ENCODE data around the gene CAVIN4.

CAVIN4 gene, protein sequence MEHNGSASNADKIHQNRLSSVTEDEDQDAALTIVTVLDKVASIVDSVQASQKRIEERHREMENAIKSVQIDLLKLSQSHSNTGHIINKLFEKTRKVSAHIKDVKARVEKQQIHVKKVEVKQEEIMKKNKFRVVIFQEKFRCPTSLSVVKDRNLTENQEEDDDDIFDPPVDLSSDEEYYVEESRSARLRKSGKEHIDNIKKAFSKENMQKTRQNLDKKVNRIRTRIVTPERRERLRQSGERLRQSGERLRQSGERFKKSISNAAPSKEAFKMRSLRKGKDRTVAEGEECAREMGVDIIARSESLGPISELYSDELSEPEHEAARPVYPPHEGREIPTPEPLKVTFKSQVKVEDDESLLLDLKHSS

DNA sequence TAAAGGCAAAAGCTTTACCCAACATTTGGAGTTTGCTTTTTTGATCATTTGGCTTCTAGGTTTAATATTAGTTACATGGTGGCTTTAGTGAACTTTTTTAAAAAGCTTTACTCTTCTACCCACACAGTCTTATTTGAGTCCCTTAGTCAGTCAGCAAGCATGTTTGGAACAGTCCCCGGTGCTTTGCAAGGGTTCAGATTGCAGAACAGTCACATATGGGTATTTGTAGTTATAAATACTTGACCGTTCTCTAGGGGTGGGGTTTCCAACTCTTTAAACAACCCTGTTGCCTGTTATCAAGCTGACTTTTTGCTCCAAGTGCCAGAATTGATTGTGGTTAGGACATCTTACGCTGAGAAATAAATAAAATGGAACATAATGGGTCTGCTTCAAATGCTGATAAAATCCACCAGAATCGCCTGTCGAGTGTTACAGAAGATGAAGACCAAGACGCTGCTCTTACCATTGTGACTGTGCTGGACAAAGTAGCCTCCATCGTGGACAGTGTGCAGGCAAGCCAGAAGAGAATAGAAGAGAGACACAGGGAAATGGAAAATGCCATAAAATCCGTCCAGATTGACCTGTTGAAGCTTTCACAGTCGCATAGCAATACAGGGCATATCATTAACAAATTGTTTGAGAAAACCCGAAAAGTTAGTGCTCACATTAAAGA, at the start of gene CAVIN4:
Gene CAVIN4, plus strand, starts transcription at position 304 of the 673 bp plus-strand sequence. Its CDS starts 65 bp downstream, at position 369.
- no peak for DNase-seq

DNA sequence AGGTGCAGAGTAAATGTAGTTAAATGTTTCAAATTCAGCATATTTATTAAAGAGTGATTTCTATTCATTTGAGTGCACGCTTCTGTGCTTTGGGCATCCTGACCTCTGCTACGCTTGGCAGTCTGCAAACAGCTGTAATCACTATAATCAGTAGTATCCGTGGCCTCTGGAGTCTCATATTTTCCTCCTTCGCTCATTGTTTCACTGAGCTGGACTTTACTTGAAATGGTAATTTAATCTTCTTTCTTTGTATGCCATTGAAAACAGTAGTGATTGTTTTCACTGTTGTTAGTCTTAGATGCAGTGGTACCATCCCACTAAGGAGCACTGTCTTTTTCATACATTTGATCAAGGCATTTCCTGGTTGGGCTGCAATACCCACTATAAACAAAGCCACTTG, 43.5 kb upstream of the CAVIN4 start:
- no peak for DNase-seq

DNA sequence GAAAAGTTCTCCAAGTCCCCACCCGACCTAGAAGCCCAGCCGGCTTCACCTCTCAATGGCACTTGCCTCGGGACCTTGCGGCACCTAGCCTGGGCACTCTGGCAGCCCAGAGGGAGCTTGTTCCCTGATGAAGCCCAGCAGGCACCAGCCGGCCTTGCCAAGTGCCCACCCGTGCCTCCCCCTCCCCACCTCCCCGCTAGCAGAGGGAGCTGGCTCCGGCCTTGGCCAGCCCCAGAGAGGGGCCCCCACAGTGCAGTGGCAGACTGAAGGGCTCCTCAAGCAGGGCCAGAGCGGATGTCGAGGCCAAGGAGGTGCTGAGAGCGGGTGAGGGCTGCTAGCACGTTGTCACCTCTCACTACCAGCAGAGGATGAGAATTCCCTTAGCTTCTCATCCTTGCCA, 37.6 kb upstream of the CAVIN4 start:
- no peak for DNase-seq

DNA sequence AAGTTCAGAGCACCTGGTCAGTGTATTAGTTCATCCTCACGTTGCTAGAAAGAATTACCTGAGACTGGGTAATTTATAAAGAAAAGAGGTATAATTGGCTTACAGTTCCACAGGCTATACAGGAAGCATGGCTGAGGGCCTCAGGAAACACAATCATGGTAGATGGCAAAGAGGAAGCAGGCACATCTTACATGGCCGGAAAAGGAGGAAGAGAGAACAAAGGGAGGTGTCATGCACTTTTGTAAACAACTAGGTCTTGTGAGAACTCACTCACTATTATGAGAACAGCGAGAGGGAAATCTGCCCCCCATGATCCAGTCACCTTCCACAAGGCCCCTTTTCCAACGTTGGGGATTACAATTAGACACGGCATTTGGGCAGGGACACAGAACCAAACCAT, 28.8 kb upstream of the CAVIN4 start:
- no peak for DNase-seq

DNA sequence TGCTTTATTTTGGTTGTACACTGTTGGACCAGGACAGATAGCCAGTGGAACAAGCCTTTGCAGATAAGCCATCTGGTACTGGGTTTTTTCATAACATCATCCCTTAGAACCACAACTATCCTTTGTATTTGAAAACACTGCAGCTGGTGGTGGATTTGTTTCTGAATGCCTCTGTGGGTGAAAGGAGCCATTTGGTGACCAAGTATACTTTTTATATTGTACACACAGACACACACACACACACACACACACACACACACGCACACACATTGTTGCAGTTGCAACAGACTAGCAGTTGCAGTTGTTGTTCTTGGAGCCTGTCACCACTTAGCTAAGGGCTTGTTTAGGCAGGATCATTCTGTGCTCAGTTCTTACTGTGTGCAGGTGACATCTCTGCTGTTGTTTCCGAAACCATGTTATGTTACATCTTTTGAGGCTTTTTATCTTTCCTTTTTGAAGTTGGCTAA, 22.9 kb upstream of the CAVIN4 start:
- DNase-seq, result no peak

DNA sequence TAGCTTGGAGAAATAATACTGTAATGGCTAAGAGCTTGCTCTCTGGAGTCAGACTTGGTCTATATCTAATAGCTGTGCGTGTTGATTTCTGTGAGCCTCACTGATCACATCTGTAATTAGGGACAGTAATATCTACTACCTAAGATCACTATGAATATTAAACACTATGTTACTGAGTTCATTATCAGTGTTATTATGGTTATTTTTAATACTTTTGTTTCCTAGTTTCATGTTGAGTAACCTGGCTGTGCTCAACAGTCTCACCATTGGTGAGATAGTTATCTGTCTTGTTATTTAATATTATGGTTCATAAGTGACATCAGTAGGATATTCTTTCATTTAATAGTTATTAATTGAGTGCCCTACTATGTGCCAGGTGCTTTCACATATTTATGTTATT, 22.4 kb upstream of the CAVIN4 start:
- no peak for DNase-seq

DNA sequence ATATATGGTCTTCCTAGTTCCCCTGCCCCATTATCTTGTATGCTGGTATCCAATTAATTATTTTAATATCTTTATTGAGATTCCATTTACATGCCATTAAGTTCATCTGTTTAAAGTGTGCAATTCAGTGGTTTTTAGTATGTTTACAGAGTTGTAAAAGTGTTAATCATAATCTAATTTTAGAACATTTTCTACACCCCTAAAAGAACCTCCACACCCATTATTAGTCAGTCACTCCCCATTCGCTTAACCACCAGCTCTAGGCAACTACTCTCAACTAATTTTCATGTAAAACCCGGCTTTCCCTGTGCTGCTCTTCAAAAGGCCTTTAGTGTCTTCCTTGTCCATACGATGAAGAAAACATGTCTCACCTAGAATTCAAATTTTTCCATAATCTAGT, 20.8 kb upstream of the CAVIN4 start:
- DNase-seq, result no peak

DNA sequence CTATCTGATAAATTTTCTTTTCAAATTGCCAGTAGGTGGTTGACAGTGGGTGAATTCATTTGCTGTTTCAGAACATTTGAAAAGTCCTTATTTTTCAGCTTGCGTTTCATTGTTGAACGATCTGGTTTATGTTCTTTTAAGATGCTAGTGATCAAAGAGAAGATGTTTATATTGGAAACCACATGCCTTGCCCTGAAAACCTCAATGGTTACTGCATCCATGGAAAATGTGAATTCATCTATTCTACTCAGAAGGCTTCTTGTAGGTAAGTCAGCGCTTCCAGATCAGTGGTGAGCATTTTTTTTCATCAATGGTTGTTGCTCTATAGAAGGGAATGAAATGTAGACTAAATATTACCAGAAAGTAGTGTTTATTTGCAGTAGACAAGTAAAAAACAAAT, 16.6 kb upstream of the CAVIN4 start:
- no peak for DNase-seq

DNA sequence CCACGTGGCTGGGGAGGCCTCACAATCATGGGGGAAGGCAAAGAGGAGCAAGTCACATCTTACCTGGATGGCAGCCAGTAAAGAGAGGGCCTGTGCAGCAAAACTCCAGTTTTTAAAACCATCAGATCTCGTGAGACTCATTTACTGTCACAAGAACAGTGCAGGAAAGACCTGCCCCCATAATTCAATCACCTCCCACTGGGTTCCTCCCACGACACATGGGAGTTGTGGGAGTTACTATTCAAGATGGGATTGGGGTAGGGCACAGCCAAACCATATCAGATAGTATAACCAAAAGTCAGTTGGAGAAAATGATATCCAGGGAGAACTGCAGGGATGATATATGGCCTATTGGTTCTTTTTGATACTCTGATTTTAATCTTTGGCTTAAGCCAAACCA, 10.0 kb upstream of the CAVIN4 start:
- no peak for DNase-seq

DNA sequence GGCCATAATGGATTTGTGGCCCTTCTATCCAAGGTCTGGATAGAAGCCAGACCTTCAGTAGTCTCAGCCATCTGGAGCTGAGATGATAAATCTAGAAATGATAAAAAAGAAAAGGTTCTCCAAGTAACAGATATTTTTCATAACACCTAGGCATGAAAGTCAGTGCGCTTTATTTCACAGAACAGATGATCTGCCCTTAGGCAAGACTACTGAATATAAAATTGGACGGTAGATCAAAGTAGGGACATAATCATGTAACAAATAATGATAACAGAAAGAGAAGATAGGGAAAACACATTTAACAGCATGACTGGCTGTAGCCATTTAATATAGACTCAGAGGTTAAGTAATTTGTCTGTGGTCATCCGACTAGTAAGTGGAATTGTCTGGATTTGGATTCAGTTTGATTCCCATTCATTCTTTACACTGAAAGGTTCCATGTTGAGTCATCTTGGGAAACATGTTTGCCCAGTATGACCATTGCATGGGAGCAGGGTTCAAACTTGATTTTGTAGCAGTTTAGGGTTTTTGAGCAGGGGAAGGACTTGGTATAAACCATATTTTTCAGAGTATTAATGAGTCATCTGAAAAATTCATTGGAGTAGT, 4.1 kb upstream of the CAVIN4 start:
- DNase-seq, result no peak

DNA sequence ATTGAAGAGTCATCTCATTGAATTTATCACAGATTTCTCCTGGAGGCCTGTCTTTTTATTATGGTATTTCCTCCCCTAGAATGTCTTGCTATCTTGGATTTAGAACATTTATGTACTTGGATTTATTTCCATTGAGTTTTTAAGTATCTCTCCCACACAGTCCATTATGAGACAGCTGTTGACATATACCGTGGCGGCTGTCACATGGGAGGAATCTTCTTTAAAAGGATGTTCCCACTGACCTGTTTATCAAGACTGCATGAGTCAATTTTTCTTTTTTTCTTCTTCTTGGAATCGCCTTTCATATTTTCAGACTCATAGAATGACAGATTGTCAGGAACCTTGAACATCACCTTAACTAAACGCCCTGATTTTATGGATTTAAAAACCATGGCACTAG, 2.9 kb upstream of the CAVIN4 start:
- DNase-seq, result no peak

DNA sequence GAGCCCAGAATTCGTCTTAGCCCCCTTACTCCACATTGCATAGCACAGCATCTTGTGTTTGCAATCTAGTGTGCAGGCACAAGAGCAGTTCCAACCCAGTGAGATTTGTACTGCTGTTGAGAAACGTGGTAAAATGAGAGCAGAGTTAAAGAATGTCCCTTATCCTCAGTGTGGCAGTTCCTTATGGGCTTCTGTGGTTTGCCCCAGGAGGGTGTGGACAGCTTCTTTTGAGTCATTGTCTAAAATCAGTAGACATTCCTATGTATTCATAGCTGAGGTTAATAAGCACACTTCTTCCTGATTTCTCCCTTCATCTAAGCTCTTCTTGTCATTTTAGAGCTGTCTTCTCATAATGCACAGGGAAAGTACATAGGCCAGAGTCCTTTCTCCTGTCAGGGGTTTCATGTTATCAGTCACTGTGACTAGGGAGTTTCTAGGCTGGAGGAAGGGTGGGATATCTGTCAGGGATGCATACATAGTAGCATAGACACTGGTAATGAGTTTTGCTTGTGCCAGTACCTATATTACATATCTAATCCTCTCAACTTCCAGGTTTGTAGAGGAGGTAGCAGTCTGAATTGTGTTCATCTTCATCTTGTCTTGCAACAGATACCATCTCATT, 2.0 kb upstream of the CAVIN4 start:
- DNase-seq, result no peak

DNA sequence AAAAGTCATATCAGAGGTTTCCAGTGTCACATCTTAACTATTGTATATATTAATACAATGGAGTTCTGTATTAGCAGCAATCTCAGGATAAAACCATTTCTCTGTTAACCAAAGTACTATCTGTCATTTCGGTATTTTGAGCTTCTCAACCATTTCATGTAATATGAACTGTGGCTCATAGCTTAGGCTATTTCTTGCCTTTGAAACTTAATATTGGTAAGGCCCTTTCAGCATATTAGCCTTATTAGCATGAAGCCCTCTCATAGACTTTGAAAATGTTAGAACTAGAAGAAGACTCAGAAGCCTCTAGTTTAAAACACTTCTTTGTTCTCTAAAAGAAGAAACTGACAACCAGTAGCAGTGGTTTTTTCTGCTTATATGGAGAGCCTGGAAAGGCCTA, 731 bp downstream of the CAVIN4 start:
- no peak for DNase-seq

DNA sequence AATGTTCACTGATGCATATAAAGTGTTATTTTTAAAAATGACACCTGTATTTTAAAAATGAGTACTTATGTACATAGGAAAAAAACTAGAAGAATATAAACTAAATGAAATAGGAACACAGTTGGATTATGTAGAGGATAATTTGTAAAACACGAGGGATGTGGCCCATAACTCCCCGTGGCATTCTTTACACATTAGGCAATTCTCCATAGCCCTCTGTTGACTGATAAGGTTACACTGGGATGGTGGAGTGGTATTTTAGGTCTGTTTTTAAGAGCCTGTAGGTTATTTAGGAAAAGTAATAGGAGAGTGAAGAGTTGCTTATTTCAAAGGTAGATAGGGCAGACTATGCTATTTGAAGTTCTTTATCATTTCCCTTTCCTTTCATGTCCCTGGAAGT, 1.8 kb downstream of the CAVIN4 start:
- no peak for DNase-seq

DNA sequence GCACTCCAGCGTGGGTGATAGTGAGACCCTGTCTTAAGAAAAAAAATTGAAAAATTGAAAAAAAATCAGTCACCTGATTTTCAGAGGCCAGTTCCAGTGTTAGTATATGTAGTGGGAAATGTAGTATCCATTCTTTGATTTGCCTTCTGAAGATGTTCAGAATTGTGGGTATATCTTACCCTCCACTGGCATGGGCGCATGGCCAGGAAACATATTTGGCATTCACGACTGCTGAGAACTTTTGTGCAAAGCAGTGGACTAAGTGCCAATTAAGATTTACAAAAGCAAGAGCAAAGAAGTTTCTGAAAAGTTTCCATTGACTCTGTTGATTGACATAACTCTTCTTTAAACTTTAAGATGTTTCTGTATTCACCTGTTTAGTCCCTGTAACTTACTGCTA, 2.4 kb downstream of the CAVIN4 start:
- no peak for DNase-seq

DNA sequence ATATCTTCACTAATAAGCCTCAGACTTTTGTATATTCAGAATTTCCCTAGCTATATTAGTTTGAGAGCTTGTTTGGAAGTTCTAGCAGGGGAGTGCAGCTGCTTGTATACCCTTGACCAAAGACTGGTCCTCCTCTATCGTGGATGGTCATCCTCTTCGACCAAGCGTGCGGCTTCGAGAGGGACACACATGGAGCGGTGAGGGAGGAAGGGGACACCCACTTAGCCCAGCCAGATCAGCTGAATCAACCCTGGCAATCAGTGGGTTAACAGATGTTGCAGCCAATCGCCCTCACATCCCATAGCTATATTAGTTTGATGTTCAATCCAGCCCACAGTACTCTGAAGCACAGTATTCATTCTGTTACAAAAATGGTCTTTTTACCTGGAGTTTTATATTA, 3.2 kb downstream of the CAVIN4 start:
- no peak for DNase-seq

DNA sequence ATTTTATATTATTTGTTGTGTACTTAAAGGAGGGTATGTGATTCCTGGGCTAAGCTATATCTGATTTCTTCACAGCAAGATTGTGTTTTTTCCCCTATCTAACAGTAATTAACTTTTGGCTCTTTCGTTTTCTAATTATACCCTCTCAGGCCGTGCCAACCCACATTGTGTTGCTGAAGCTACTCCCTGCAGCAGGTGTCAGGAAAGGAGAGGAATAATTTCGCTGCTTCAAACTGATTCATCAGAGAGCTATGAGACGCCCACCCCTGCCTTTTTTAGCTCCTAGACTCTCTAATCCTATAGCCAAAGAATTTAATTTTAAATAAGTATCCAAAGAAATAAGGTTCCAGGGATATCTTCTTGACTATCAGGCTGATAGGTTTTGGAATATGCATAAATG, 3.8 kb downstream of the CAVIN4 start:
- DNase-seq, result no peak

DNA sequence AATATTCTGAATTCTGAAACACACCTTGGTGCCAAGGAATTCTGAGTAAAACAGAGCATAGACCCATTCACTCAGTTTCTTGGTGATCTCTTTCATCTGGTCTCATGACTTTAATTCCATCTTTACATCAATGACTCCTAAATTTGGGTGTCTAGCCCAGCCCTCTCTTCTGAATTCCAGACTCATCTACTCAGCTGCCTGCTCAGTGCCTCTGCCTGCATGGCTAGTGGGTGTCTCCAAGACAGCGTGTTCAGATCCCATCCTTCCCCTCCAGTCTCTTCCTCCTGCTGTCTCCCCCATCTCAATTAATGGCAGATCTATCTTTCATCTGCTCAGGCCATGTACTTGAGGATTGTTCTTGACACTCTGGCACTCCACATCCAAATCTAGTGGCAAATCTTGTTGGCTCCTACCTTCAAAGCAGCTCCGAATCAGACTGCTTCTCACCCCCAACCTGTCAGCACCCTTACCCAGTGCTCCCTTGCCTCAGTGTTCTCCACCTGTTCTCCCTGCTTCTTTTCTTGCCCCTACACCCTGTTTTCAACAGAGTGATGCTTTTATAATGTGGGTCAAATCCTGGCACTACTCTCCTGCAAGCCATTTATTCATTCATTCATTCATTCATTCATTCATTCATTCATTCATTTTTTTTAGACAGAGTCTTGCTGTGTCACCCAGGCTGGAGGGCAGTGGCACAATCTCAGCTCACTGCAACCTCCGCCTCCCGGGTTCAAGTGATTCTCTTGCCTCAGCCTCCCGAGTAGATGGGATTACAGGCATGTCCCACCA, 5.3 kb downstream of the CAVIN4 start:
- no peak for DNase-seq

DNA sequence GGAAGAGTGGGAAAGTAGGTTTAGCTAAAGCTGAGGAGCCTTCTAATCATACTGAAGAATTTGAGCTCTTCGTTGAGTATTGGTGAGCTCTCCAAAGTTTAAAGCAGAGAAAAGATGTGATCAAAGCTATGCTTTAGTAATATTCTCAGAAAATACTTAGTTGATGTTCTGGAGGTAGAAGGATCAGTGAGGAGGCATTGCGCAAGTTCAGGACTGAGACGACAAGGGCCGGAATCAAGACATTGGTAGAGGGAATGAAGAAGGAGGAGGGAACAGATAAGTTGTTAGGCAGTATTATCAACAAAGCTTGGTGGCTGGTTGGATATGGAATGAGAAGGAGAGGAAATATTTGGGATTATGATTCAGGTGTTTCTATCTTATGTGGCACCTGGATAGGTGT, 7.1 kb downstream of the CAVIN4 start:
- no peak for DNase-seq

DNA sequence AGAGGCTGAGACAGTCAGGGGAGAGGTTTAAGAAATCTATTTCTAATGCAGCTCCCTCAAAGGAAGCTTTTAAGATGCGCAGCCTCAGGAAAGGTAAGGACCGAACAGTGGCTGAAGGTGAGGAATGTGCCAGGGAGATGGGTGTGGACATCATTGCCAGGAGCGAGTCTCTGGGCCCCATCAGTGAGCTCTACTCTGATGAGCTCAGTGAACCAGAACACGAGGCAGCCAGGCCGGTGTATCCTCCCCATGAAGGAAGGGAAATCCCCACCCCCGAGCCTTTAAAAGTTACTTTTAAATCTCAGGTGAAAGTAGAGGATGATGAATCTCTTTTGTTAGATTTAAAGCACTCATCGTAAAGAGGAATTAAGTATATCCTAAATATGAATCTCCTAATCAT, 8.2 kb downstream of the CAVIN4 start:
- DNase-seq, result no peak

DNA sequence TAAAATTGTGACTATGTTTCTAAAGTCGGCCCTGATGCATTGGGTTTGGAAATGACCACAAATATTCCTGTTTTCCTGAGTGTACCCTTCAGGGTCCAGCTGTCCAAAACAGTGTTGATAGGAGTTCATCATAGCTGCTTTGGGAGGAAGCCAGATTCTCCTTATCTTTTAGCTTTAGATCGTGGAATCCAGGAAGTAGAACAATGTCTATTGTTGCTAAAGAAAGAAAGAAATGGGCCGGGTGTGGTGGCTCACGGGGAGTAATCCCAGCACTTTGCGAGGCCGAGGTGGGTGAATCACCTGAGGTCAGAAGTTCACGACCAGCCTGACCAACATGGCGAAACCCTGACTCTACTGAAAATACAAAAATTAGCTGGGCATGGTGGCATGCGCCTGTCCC, 9.5 kb downstream of the CAVIN4 start:
- DNase-seq, result no peak

DNA sequence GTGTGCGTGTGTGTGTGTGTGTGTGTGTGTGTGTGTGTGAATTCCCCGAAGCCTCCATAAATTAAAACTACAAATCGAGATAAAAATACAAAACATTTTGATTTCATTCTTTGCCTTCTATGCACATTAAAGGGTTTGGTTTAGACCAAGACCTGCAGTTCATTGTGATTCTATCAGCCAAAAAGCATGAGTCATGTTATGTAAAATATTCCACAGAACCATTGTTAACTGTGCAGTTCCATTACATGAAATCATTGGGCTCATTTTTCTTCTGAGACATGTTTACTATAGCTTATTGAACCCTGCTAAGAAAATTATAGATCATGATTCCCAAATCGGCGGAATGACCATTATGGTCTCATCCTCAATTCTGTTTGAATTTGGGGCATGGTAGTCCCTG, 11.7 kb downstream of the CAVIN4 start:
- no peak for DNase-seq

DNA sequence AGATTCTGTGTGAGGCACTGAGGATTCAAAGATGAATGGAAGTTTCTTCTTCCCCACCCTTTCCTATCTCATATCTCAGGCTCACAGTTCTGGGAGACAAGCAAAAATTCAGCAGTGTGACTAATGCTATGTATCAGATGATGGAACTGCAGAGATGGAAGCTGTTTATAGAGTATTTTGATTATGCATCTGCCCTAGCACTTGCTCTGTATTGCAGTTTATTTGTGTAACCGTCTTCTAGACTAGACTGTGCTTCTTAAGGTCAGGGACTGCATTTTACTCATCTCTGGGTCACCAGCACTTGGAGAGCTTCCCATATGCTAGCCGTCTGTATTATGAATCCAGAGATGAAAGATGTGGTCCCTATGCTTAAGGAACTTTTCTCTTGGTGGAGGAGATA, 12.6 kb downstream of the CAVIN4 start:
- DNase-seq, result no peak
